Transverse colon (tissue), 4 donors: ENCODE results near the gene FMNL2. TPM values are rescaled to one million over a fixed set of nuclear protein-coding genes. Genes with fewer than 3 reads are reported as not detected.
A peak's percentile ranks its signal among the peaks of the same experiment; 100 is the strongest.

ENCODE experiments used
- DNase-seq: peaks from one replicate; pipeline ENCODE4 v3.0.0-alpha.2; 2019
- H3K27ac ChIP-seq, 4 donors: fragments of 200-600 bp; sonication (generic); 2 replicates each; pipeline ENCODE4 v1.5.1; 2016 to 2018; ENCODE audit warnings: inconsistent platforms in 4 of 4
- H3K27me3 ChIP-seq: fragments of 200-600 bp; sonication (generic); 2 replicates; pipeline ENCODE4 v1.5.1; 2017; ENCODE audit warnings: inconsistent platforms
- H3K36me3 ChIP-seq, 4 donors: fragments of 200-600 bp; sonication (generic); 2 replicates each; pipeline ENCODE4 v1.5.1; 2017 to 2019; ENCODE audit warnings: inconsistent platforms in 4 of 4
- H3K4me1 ChIP-seq, 4 donors: fragments of 200-600 bp; sonication (generic); 2 replicates each; pipeline ENCODE4 v1.5.1; 2017 to 2020; ENCODE audit warnings: inconsistent platforms in 4 of 4
- H3K4me3 ChIP-seq, 4 donors: fragments of 200-600 bp; sonication (generic); 1 replicate in 1 of 4; 2 replicates in 3 of 4; pipeline versions ENCODE4 v1.5.1 to v1.6.1; 2017 to 2019; ENCODE audit warnings: inconsistent platforms in 4 of 4
- H3K9me3 ChIP-seq, 2 donors: fragments of 200-600 bp; sonication (generic); 2 replicates each; pipeline ENCODE4 v1.5.1; 2017 to 2019; ENCODE audit warnings: inconsistent platforms in 2 of 2
- CTCF ChIP-seq, 5 experiments: fragments of 200-600 bp in 3 of 5; fragments of 450-650 bp in 2 of 5; sonication (generic) in 3 of 5; IDR thresholded peaks; 1 replicate in 2 of 5; 2 replicates in 3 of 5; pipeline ENCODE4 v1.5.1; 2016 to 2017; ENCODE audit warnings: antibody characterized with exemption in 5 of 5, inconsistent platforms in 3 of 5, mild to moderate bottlenecking in 2 of 5, moderate library complexity in 1 of 5
- EP300 ChIP-seq: sonication (generic); formaldehyde crosslinking; IDR thresholded peaks from one replicate; pipeline ENCODE4 v1.6.1; 2017; ENCODE audit warnings: antibody characterized with exemption, low read depth
- POLR2A ChIP-seq: fragments of 450-650 bp; IDR thresholded peaks from one replicate; pipeline ENCODE4 v1.6.1; 2016; ENCODE audit warnings: antibody characterized with exemption, mild to moderate bottlenecking, moderate library complexity
- POLR2AphosphoS5 ChIP-seq, 3 donors: sonication (generic); formaldehyde crosslinking; IDR thresholded peaks; one replicate each; pipeline ENCODE4 v1.6.1; 2016; ENCODE audit warnings: antibody characterized with exemption in 3 of 3
- WGBS, 2 donors: methylation state at CpG; one replicate each; pipeline ENCODE4 v1.1.5; 2018; ENCODE audit warnings: low coverage in 1 of 2; 5-methylcytosine and 5-hydroxymethylcytosine counted together
- in situ Hi-C, 4 donors: fragments of 200-750 bp; cut with MboI; loops; one replicate each; pipeline versions ENCODE4 v1.15.0 to v1.15.1; 2017; ENCODE audit warnings: low sequenced_read_pairs in 3 of 4, low pct_ligation_motif_present in 1 of 4, low pct_unique_long_range_greater_than_20kb in 1 of 4
- intact Hi-C: fragments of 100-400 bp; cut with DNase I; formaldehyde crosslinking; loops from one replicate; pipeline ENCODE4 v1.15.1; 2023; ENCODE audit warnings: low total_unique reads
- total RNA-seq, 4 donors: library from RNA; depleted of rRNA; stranded (reverse); fragments of >200 nt; gene quantifications; one replicate each; pipeline ENCODE4 v1.1.0, GENCODE V29; 2016

The FMNL2 gene
- total RNA-seq, 4 donors from 2014 or later: 9.2 to 31.4 (median 23.9) TPM

- in situ Hi-C loops: loop anchor here in 2 of 4 donors (10.0 to 25.0 kb wide), 3 partner anchors 284 to 436 kb away; partner anchors contain the start of gene FMNL2 (in 2 of the 2)
- TF ChIP-seq POLR2AphosphoS5 (IDR thresholded peaks at IDR 0.05) (no peak), CTCF (IDR thresholded peaks at IDR 0.05) (no peak), EP300 (no peak), POLR2A (no peak)
- no peak for DNase-seq
- Histone ChIP-seq H3K9me3 (no peaks in the 10 kb centered on the region), H3K4me1 (no peaks in the 10 kb centered on the region), H3K4me3 (no peak overlapping the region), H3K36me3 (no peaks in the 10 kb centered on the region), H3K27me3 (no peaks in the 10 kb centered on the region), H3K27ac (peak overlapping the region in 3 of 4 donors; percentile 50 to 62 (median 53))
- intact Hi-C loops: loop anchor here (10.0 kb wide), 1 partner anchor 286 kb away; the partner anchor contains the start of gene FMNL2
- 33 to 95% methylated on average over 1 to 9 of the region's 9 CpGs for WGBS, 2 donors
These were observed 286.0 kb downstream of the FMNL2 start for GRCh38 chr2:152620985-152621384.

GRCh38 chr2:152622219-152622618, 287.2 kb downstream of the FMNL2 start:
- 81 to 95% methylated on average over 3 of the region's 3 CpGs for WGBS, 2 donors
- Histone ChIP-seq H3K36me3 (no peaks in the 10 kb centered on the region), H3K27me3 (no peaks in the 10 kb centered on the region), H3K9me3 (no peaks in the 10 kb centered on the region), H3K4me3 (no peak overlapping the region), H3K27ac (no peak overlapping the region), H3K4me1 (no peaks in the 10 kb centered on the region)
- TF ChIP-seq EP300: no peak
- TF ChIP-seq POLR2A: no peak
- no peak for TF ChIP-seq CTCF (IDR thresholded peaks at IDR 0.05)
- TF ChIP-seq POLR2AphosphoS5 (IDR thresholded peaks at IDR 0.05): no peak
- in situ Hi-C loops: loop anchor here in 2 of 4 donors (10.0 to 25.0 kb wide), 3 partner anchors 285 to 437 kb away; partner anchors contain the start of gene FMNL2 (in 2 of the 2)
- no peak for DNase-seq
- intact Hi-C loops: loop anchor here (10.0 kb wide), 1 partner anchor 287 kb away; the partner anchor contains the start of gene FMNL2

- Histone ChIP-seq H3K4me1 (no peaks in the 10 kb centered on the region), H3K36me3 (no peaks in the 10 kb centered on the region), H3K27me3 (no peaks in the 10 kb centered on the region), H3K4me3 (no peak overlapping the region), H3K27ac (no peak overlapping the region), H3K9me3 (no peaks in the 10 kb centered on the region)
- WGBS, 2 donors: 80 to 96% methylated on average over 7 to 13 of the region's 13 CpGs
- in situ Hi-C loops (loop anchor here in 2 of 4 donors (10.0 to 25.0 kb wide), 3 partner anchors 286 to 438 kb away; partner anchors contain the start of gene FMNL2 (in 2 of the 2)), intact Hi-C loops (loop anchor here (10.0 kb wide), 1 partner anchor 288 kb away; the partner anchor contains the start of gene FMNL2)
- TF ChIP-seq EP300 (no peak), POLR2A (no peak), CTCF (IDR thresholded peaks at IDR 0.05) (no peak), POLR2AphosphoS5 (IDR thresholded peaks at IDR 0.05) (no peak)
- DNase-seq: no peak
These were observed 288.2 kb downstream of the FMNL2 start for GRCh38 chr2:152623076-152623740.

GRCh38 chr2:152623775-152624174, 288.8 kb downstream of the FMNL2 start:
- in situ Hi-C loops: loop anchor here in 2 of 4 donors (10.0 to 25.0 kb wide), 3 partner anchors 286 to 439 kb away; partner anchors contain the start of gene FMNL2 (in 2 of the 2)
- Histone ChIP-seq H3K36me3 (no peaks in the 10 kb centered on the region), H3K4me3 (no peak overlapping the region), H3K27me3 (no peaks in the 10 kb centered on the region), H3K9me3 (no peaks in the 10 kb centered on the region), H3K4me1 (no peaks in the 10 kb centered on the region), H3K27ac (no peak overlapping the region)
- 90 to 97% methylated on average over 1 of the region's 2 CpGs for WGBS, 2 donors
- intact Hi-C loops: loop anchor here (10.0 kb wide), 1 partner anchor 289 kb away; the partner anchor contains the start of gene FMNL2
- no peak for TF ChIP-seq CTCF (IDR thresholded peaks at IDR 0.05)
- no peak for TF ChIP-seq POLR2AphosphoS5 (IDR thresholded peaks at IDR 0.05)
- TF ChIP-seq POLR2A: no peak
- TF ChIP-seq EP300: no peak
- DNase-seq: no peak
